Activated CD8-positive, alpha-beta T cell treated with anti-CD3 and anti-CD28 coated beads, Interleukin-2, amount 10 ng/mL, durations not matched to agents 7 days and 5 days (primary cell): Measurements from ENCODE around the gene DEAF1. TPM values are rescaled to one million over a fixed set of nuclear protein-coding genes. Genes with fewer than 3 reads are reported as not detected.
"Not testable (repeated sequence)": the region's sequence is repeated elsewhere in the genome, so short reads cannot be mapped to it uniquely, and the experiment has no call there.

ENCODE experiments used
- ATAC-seq: fragments of 150-1000 bp; cut with Tn5 transposase; one replicate; pipeline ENCODE4 v1.10.0; 2021; ENCODE audit warnings: moderate library complexity
- CTCF ChIA-PET: fragments of 350-600 bp; sonication (Branson Sonifier 250); formaldehyde crosslinking; loops from one replicate; lab custom pipeline; 2021; ENCODE audit warnings: antibody characterized with exemption; lab: Charles Lee
- POLR2A ChIA-PET: fragments of 350-600 bp; sonication (Branson Sonifier 250); formaldehyde crosslinking; loops from one replicate; lab custom pipeline; 2021; ENCODE audit warnings: antibody characterized with exemption; lab: Charles Lee
- DNase-seq: peaks from one replicate; pipeline ENCODE4 v3.0.0-alpha.2; 2020
- H3K27ac Mint-ChIP-seq: one replicate; pipeline ENCODE4 v1.8.0; 2021; ENCODE audit warnings: mild to moderate bottlenecking, mixed read lengths
- H3K27me3 Mint-ChIP-seq: one replicate; pipeline ENCODE4 v1.8.0; 2021; ENCODE audit warnings: low read depth, mixed read lengths
- H3K36me3 Mint-ChIP-seq: one replicate; pipeline ENCODE4 v1.8.0; 2021; ENCODE audit warnings: low read depth, mixed read lengths
- H3K4me1 Mint-ChIP-seq: one replicate; pipeline ENCODE4 v1.8.0; 2021; ENCODE audit warnings: low read depth, mixed read lengths
- H3K4me3 Mint-ChIP-seq: one replicate; pipeline ENCODE4 v1.8.0; 2021; ENCODE audit warnings: mild to moderate bottlenecking, mixed read lengths
- H3K9me3 Mint-ChIP-seq: one replicate; pipeline ENCODE4 v1.8.0; 2022; ENCODE audit warnings: mixed read lengths; ENCODE audit not compliant: insufficient read depth
- total RNA-seq, 2 experiments: library from RNA; stranded (reverse); gene quantifications; one replicate each; pipeline ENCODE4 v1.2.3, GENCODE V29; 2021

Gene DEAF1
- total RNA-seq, 2 experiments from 2014 or later: 34.1 to 36.7 TPM

- ATAC-seq: no peak
- no peaks in the 10 kb centered on the region for H3K9me3 Mint-ChIP-seq
- H3K36me3 Mint-ChIP-seq: peaks cover 25% of the 10 kb centered on the region
- peak overlapping the region; percentile 8 for H3K4me3 Mint-ChIP-seq
- POLR2A ChIA-PET: no interaction called here
- H3K4me1 Mint-ChIP-seq: peaks cover 53% of the 10 kb centered on the region
- DNase-seq: no peak
- CTCF ChIA-PET: no interaction called here
- peak overlapping the region; percentile 53 for H3K27ac Mint-ChIP-seq
- H3K27me3 Mint-ChIP-seq: no peaks in the 10 kb centered on the region
Measured at GRCh38 chr11:691710-692590, 3.1 kb downstream of the DEAF1 start.

GRCh38 chr11:690738-691633, 4.0 kb downstream of the DEAF1 start:
- Mint-ChIP-seq H3K9me3 (no peaks in the 10 kb centered on the region), H3K4me3 (peak overlapping the region; percentile 8), H3K27ac (no peak overlapping the region), H3K4me1 (peaks cover 45% of the 10 kb centered on the region), H3K27me3 (no peaks in the 10 kb centered on the region), H3K36me3 (peaks cover 32% of the 10 kb centered on the region)
- ChIA-PET POLR2A (no interaction called here), CTCF (interaction anchor here (1.1 kb wide), 2 partner anchors 35 to 36 kb away, joined by 3 to 4 read pairs; no protein-coding TSS in a partner anchor)
- ATAC-seq (no peak), DNase-seq (peak; percentile 38)

DNA sequence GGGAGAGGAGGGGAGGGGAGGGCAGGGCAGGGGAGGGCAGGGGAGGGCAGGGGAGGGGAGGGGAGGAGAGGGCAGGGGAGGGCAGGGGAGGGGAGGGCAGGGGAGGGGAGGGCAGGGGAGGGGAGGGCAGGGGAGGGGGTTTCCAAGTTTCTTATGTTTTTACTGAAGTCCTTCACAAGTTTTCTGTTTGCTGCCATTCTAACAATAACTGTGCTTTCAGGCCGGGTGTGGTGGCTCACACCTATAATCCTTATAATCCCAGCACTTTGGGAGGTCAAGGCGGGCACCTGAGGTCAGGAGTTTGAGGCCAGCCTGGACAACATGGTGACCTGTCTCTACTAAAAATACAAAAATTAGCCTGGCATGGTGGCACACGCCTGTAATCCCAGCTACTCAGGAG, 4.8 kb downstream of the DEAF1 start:
- POLR2A ChIA-PET, H3K9me3 Mint-ChIP-seq, DNase-seq, ATAC-seq, H3K27me3 Mint-ChIP-seq, H3K4me3 Mint-ChIP-seq, H3K27ac Mint-ChIP-seq: not testable (repeated sequence)
- Mint-ChIP-seq H3K4me1 (peaks cover 45% of the 10 kb centered on the region), H3K36me3 (peaks cover 32% of the 10 kb centered on the region)
- CTCF ChIA-PET: interaction anchor here (1.1 kb wide), 2 partner anchors 36 to 37 kb away, joined by 3 to 4 read pairs; no protein-coding TSS in a partner anchor

GRCh38 chr11:689625-690024, 5.4 kb downstream of the DEAF1 start:
- ChIA-PET POLR2A (no interaction called here), CTCF (no interaction called here)
- no peaks in the 10 kb centered on the region for H3K27me3 Mint-ChIP-seq
- peaks cover 34% of the 10 kb centered on the region for H3K36me3 Mint-ChIP-seq
- ATAC-seq (no peak), DNase-seq (no peak)
- H3K4me3 Mint-ChIP-seq: no peak overlapping the region
- H3K27ac Mint-ChIP-seq: no peak overlapping the region
- peaks cover 45% of the 10 kb centered on the region for H3K4me1 Mint-ChIP-seq
- no peaks in the 10 kb centered on the region for H3K9me3 Mint-ChIP-seq

GRCh38 chr11:688681-689080, 6.3 kb downstream of the DEAF1 start:
- DNase-seq: no peak
- Mint-ChIP-seq H3K4me3 (no peak overlapping the region), H3K4me1 (peaks cover 41% of the 10 kb centered on the region), H3K27ac (no peak overlapping the region), H3K9me3 (no peaks in the 10 kb centered on the region), H3K27me3 (no peaks in the 10 kb centered on the region), H3K36me3 (peaks cover 44% of the 10 kb centered on the region)
- POLR2A ChIA-PET: no interaction called here
- CTCF ChIA-PET: no interaction called here
- no peak for ATAC-seq

- CTCF ChIA-PET: no interaction called here
- no peak for DNase-seq
- Mint-ChIP-seq H3K27ac (no peak overlapping the region), H3K4me1 (peaks cover 31% of the 10 kb centered on the region), H3K27me3 (no peaks in the 10 kb centered on the region), H3K4me3 (no peak overlapping the region), H3K36me3 (peaks cover 47% of the 10 kb centered on the region), H3K9me3 (no peaks in the 10 kb centered on the region)
- POLR2A ChIA-PET: no interaction called here
- no peak for ATAC-seq
Measured at GRCh38 chr11:687751-688150, 7.3 kb downstream of the DEAF1 start.

- Mint-ChIP-seq H3K27ac (no peak overlapping the region), H3K9me3 (no peaks in the 10 kb centered on the region), H3K4me3 (no peak overlapping the region), H3K36me3 (peaks cover 57% of the 10 kb centered on the region), H3K4me1 (peaks cover 27% of the 10 kb centered on the region), H3K27me3 (no peaks in the 10 kb centered on the region)
- DNase-seq (no peak), ATAC-seq (no peak)
- ChIA-PET POLR2A (no interaction called here), CTCF (no interaction called here)
Measured at GRCh38 chr11:686451-687243, 8.4 kb downstream of the DEAF1 start.

GRCh38 chr11:680970-681369, 14.1 kb downstream of the DEAF1 start:
- Mint-ChIP-seq H3K36me3 (peaks cover 49% of the 10 kb centered on the region), H3K4me3 (no peak overlapping the region), H3K27me3 (no peaks in the 10 kb centered on the region), H3K27ac (no peak overlapping the region), H3K4me1 (peaks cover 8% of the 10 kb centered on the region), H3K9me3 (no peaks in the 10 kb centered on the region)
- CTCF ChIA-PET: interaction anchor here (2.1 kb wide), 1 partner anchor 18 kb away, joined by 8 read pairs; no protein-coding TSS in a partner anchor
- ATAC-seq (no peak), DNase-seq (no peak)
- POLR2A ChIA-PET: interaction anchor here (1.0 kb wide), 1 partner anchor 69 kb away, joined by 3 read pairs; no protein-coding TSS in a partner anchor

DNA sequence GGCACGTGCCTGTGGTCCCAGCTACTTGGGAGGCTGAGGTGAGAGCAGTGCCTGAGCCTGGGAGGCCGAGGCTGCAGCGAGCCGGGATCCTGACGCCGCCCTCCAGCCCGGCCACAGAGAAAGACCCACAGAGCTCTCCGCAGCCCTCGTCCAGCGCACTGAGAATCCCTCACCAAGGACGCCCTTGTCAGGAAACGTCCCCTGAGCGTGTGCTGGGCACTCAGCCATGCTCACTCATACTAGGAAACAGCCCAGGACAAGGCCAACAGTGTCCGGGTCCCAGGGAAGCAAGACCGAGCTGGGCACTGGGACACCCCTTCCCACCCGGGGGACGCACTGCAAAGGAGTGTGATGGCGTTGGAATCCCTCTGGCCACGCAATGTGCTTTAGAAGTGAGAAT, 14.5 kb downstream of the DEAF1 start:
- ATAC-seq (no peak), DNase-seq (no peak)
- Mint-ChIP-seq H3K4me3 (no peak overlapping the region), H3K27me3 (no peaks in the 10 kb centered on the region), H3K36me3 (peaks cover 49% of the 10 kb centered on the region), H3K27ac (no peak overlapping the region), H3K4me1 (peaks cover 8% of the 10 kb centered on the region), H3K9me3 (no peaks in the 10 kb centered on the region)
- ChIA-PET POLR2A (interaction anchor here (1.0 kb wide), 1 partner anchor 69 kb away, joined by 3 read pairs; no protein-coding TSS in a partner anchor), CTCF (interaction anchor here (2.1 kb wide), 1 partner anchor 17 kb away, joined by 8 read pairs; no protein-coding TSS in a partner anchor)

DNA sequence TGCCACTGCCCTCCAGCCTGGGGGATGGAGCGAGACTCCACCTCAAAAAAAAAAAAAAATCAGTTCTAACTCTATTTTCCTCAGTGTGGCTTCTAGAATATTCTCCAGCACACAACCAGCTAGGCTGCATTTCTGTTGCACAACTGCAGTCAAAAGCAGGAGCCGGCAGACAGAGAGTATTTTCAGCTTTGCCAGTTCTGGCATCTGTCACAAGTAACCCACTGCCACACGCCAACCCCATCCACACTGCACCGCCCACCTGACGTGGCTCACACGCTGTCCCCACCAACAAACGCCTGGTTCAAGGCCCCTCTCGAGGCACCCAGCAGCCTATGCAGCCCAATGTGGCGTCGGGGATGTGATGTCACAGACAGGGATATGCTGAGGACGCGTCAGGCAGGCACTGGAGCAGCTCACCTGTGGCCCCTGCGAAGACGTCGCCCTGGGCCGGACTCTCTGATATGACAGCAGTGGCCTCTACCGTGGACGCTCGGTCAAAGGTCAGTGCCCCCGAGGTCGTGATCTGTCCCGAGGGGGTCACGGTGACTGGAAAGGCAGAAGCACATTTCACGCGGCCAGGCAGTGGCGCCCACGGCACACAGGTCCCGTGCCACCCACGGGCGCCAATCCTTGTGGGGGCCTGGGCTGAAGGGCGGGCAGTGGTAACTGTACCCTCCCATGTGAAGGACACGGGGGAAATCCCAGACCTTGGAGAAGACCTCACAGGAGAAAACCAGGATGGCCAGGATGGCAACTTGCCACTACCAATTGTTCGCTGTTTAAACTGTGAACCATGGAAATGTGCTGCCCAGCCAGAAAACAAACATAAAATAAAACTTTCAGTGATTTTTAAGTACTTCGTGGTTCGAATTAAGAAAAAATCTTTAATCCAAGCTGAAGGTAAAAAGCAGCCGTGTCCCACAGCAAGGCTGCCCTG, 15.5 kb downstream of the DEAF1 start:
- no peak overlapping the region for H3K4me3 Mint-ChIP-seq
- POLR2A ChIA-PET: interaction anchor here (0.6 kb wide), 1 partner anchor 11 kb away, joined by 3 read pairs; no protein-coding TSS in a partner anchor
- peaks cover 8% of the 10 kb centered on the region for H3K4me1 Mint-ChIP-seq
- DNase-seq (no peak), ATAC-seq (no peak)
- no peak overlapping the region for H3K27ac Mint-ChIP-seq
- CTCF ChIA-PET: no interaction called here
- H3K27me3 Mint-ChIP-seq: no peaks in the 10 kb centered on the region
- no peaks in the 10 kb centered on the region for H3K9me3 Mint-ChIP-seq
- H3K36me3 Mint-ChIP-seq: peaks cover 47% of the 10 kb centered on the region
